GM18858 (cell line): ENCODE data around the gene GJB4.
"Not testable (repeated sequence)": the region's sequence is repeated elsewhere in the genome, so short reads cannot be mapped to it uniquely, and the experiment has no call there.

Source experiments
- ATAC-seq: cut with Tn5 transposase; IDR thresholded peaks from one replicate; pipeline ENCODE4 v1.9.1; 2021; ENCODE audit not compliant: unreplicated experiment

Gene GJB4

GRCh38 chr1:34759503-34760357 is at the start of gene GJB4:
GJB4 (plus strand) TSS chr1:34759740; CDS start chr1:34761255, 1,515 bp downstream.
- no peak for ATAC-seq

DNA sequence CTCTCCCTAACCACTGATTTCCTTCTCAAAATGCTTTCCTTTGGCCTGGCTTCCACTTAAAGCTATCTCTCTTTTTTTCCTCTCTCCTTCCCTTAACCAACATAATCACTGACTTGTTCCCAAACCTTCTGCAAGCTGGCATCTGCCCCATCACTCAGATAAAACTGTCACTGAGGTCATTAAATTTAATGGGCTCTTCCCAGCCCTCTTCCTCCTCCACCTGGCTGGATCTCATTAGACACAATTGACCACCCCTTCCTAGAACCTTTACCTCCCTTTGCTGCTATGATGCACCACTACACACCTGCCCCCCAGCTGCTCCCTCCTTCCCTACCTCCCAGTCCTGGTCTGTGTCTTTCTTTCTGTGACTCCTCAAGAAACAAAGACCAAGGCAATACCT is 48.7 kb upstream of the GJB4 start:
- no peak for ATAC-seq

- ATAC-seq = no peak
Measured at GRCh38 chr1:34711485-34711884, 48.1 kb upstream of the GJB4 start.

GRCh38 chr1:34712007-34712688 is 47.4 kb upstream of the GJB4 start:
- ATAC-seq = no peak

DNA sequence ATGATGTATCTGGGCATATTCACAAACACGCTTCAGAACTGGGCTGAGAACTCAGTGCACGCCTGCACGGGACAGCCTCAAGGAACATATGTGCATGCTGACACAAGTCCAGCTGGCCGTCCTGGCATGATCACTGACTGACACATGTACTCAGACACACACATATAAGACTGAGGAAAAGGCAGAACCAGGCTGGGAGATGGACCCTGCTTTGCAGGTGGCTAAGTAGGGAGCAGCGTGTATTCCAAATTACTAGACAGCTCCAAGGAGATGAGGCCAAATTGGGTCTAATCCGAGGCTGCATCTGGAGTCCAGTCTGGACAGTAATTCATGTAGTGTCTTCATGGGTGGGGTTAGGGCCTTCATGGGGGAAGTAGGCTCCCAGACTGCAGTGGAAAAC is 46.1 kb upstream of the GJB4 start:
- ATAC-seq = no peak

DNA sequence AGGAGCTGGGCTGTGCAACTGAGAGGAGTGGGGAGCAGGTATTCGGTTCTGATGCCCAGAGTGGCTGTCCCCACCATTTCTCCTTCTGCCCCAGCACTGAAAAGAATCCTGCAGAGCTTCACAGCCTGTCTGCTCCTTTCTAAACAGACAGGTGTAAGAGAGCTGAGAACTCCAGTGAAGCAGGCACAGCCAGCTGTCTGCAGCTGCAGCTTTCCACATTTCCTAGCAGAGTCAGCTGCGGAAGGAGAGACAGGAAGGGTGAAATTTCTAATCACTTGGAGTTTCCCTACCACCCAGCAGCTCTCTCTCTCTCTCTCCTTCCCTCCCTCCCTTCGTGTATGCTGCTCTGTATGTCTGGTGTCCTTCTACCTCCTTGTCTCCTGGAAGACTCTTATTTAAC is 45.2 kb upstream of the GJB4 start:
- no peak for ATAC-seq

GRCh38 chr1:34715139-34715538 is 44.4 kb upstream of the GJB4 start:
- ATAC-seq = no peak

DNA sequence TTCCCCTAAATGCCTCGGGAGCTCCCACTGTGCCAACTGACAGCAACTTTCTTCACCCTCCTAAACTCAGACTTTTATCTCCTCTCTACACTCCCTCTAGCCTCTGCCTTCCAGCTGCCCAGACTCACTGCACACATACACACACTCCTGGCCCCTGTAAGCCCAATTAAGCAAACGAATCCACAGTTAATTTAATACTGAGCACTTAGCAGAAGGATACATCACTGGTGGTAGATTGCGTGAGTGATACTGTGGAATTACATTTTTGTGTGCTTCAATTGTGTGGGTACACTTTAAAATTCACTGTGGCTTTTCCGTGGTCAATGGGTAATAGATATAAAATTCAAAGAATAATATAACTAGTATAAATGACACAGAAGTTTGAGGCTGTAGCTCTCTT is 38.3 kb upstream of the GJB4 start:
- no peak for ATAC-seq

GRCh38 chr1:34721646-34722355 is 37.7 kb upstream of the GJB4 start:
- ATAC-seq = no peak

- no peak for ATAC-seq
Measured at GRCh38 chr1:34726861-34727260, 32.7 kb upstream of the GJB4 start.

- ATAC-seq = no peak
Measured at GRCh38 chr1:34730485-34730884, 29.1 kb upstream of the GJB4 start.

DNA sequence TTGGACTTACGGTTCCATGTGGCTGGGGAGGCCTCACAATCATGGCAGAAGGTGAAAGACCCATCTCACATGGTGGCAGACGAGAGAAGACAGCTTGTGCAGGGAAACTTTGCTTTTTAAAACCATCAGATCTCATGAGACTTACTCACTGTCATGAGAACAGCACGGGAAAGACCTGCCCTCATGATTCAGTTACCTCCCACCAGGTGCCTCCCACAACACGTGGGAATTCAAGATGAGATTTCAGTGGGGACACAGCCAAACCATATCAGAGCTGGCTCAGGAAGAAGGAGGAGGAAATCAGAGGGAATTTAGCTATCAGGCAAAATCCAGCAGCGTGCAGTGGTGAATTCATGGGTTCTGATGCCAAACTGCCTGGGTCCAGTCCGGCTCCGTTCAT is 26.7 kb upstream of the GJB4 start:
- ATAC-seq = not testable (repeated sequence)

- no peak for ATAC-seq
Measured at GRCh38 chr1:34736692-34737091, 22.8 kb upstream of the GJB4 start.

DNA sequence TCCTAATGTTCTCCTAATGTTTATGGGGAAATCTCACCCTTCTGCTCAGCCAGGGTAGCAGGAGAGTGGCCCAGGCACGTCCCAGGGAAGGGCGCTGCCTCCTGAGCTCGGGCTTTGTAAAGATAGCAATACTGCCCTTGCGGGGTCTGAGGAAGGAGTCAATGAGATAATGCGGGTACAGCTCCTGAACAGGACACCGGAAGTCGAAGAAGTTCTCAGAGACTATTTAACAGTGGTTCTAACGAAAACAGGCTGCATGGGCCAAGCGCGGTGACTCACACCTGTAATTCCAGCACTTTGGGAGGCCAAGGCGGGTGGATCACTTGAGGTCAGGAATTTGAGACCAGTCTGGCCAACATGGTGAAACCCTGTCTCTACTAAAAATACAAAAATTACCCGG is 22.3 kb upstream of the GJB4 start:
- ATAC-seq = not testable (repeated sequence)

GRCh38 chr1:34739613-34740012 is 19.9 kb upstream of the GJB4 start:
- no peak for ATAC-seq

- ATAC-seq = no peak
Measured at GRCh38 chr1:34740161-34740868, 19.2 kb upstream of the GJB4 start.

DNA sequence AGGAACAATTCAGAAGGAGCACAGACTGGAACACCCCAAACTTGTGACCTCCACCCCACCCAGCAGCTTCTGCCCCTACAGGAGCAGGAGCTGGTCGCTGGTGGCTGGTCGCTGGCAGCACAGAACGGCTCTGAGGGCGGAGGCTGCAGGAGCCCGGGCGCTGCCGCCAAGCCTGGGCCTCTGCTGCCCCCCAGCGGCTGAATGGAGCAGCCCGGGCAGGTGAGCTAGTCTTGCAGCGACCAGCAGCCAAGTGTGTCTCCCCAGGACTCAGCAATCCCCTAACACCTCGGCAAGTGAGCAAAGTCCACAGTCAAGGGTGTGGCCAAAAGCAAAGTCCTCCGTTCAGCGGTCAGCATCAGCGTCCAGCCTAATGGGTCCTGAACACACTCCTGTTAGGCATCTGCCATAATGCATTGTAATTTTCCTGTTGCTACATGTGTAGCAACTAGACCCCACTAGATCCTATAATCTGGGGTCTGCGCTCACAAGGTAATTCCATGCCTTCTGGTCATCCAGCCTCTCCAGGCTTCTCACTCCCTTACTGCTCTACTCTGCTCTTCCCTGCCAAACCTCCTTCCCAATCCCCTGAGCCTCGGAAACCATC is 16.8 kb upstream of the GJB4 start:
- no peak for ATAC-seq

DNA sequence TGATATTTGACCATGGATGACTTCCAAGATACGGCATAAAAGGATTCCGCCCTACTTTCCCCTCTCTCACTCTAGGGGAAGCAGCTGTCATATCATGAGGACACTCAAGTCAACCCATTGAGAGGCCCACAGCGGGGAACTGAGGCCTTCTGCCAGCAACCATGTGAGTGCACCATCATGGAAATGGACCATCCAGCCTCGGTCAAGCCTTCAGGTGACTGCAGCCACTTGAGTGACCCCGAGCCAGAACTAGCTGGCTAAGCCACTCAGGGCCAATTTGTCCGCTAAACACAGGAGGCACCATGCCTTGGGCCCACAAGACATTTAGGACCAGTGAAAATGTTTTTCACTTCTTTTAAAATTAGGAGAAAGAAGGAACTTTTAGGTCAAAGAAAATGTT is 15.8 kb upstream of the GJB4 start:
- no peak for ATAC-seq

DNA sequence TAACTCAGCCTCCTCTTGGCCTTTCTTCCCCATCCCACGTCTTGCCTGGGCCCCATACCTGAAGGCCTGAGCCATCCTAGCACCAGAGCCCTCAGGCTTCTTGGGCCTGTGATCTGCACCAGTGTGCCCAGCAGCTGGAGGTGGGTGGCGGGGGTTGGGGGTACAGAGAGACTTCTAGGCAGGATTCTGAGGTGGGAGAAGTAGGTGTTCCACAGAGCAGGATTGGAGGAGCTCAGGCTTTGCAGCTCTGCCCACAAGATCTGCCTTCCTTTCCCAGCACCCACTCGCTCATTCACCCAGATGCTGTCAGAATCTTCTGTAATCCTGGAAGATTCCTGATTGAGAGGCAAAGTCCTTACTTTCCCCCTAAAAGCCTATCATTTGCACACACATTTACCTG is 14.7 kb upstream of the GJB4 start:
- no peak for ATAC-seq

DNA sequence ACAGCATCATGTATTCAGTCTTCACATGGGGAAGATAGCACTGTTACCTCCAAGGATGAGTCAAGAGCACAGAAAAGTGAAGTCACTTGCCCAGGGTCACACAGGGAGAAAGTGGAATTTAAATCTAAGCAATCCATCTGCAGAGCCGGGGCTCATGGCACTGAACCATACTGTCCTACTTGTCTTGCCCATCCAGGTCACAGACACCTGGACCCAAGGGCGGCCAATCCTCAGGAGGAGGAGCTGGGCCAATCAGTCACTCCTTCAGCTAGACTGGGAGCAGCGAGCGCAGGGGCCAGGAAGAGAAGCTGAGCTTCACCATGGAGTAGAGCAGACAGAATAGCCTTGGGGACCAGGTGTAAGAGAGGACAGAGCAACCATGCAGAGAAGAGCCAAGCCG is 13.9 kb upstream of the GJB4 start:
- no peak for ATAC-seq

- no peak for ATAC-seq
Measured at GRCh38 chr1:34746101-34746500, 13.4 kb upstream of the GJB4 start.
